Right lobe of liver (tissue), 6 donors: ENCODE data around the gene CLDN10. TPM values are rescaled to one million over a fixed set of nuclear protein-coding genes. Genes with fewer than 3 reads are reported as not detected.

ENCODE experiments used
- ATAC-seq, 4 donors: fragments of 200-7000 bp; cut with Tn5 transposase; one replicate each; pipeline ENCODE4 v1.9.1; 2020; ENCODE audit warnings: mild to moderate bottlenecking in 4 of 4, moderate library complexity in 4 of 4
- DNase-seq, 3 donors: peaks; one replicate each; pipeline ENCODE4 v3.0.0-alpha.2; 2020
- H3K27ac ChIP-seq, 3 donors: fragments of 200-600 bp; one replicate each; pipeline ENCODE4 v1.8.0; 2022
- H3K27me3 ChIP-seq, 2 donors: fragments of 200-600 bp; one replicate each; pipeline ENCODE4 v1.8.0; 2022
- H3K36me3 ChIP-seq, 4 donors: fragments of 200-600 bp; sonication (generic) in 1 of 4; one replicate each; pipeline versions ENCODE4 v1.5.1 to v1.8.0; 2017 to 2022; ENCODE audit warnings: control low read depth in 1 of 4
- H3K4me1 ChIP-seq, 4 donors: fragments of 200-600 bp; sonication (generic) in 1 of 4; one replicate each; pipeline versions ENCODE4 v1.5.1 to v1.8.0; 2017 to 2022; ENCODE audit warnings: control low read depth in 1 of 4
- H3K4me3 ChIP-seq, 3 donors: fragments of 200-600 bp; one replicate each; pipeline ENCODE4 v1.8.0; 2022
- H3K9me3 ChIP-seq, 4 donors: fragments of 200-600 bp; sonication (generic) in 1 of 4; one replicate each; pipeline versions ENCODE4 v1.5.1 to v1.8.0; 2017 to 2022; ENCODE audit warnings: control low read depth in 1 of 4
- POLR2A ChIP-seq: fragments of 450-650 bp; IDR thresholded peaks from one replicate; pipeline ENCODE4 v1.6.1; 2017; ENCODE audit warnings: antibody characterized with exemption, mild to moderate bottlenecking
- WGBS: methylation state at CpG from one replicate; pipeline ENCODE4 v1.1.6; 2018; ENCODE audit warnings: low coverage, low lambda C conversion rate; ENCODE audit not compliant: insufficient coverage; ENCODE audit errors: missing lambda C conversion rate; 5-methylcytosine and 5-hydroxymethylcytosine counted together
- intact Hi-C, 2 donors: fragments of 100-400 bp; cut with DNase I; formaldehyde crosslinking; loops; one replicate each; pipeline versions ENCODE4 v1.11.2 to v1.14.1; 2022
- total RNA-seq, 6 experiments: library from RNA; depleted of rRNA in 2 of 6; stranded (reverse); fragments of >200 nt in 2 of 6; fragmentation: NEBNext Ultra II Directional in 3 of 6; extraction: Animal tissue kit (Norgen Biotek cat#: 25700) in 3 of 6; gene quantifications; one replicate each; pipeline versions ENCODE4 v1.1.0 to v1.2.4, GENCODE V29; 2016 to 2023
- TF ChIP-seq, protein P1 (sequence below), 4 donors: fragments of 200-600 bp in 3 of 4; fragments of 450-650 bp in 1 of 4; IDR thresholded peaks; one replicate each; pipeline versions ENCODE4 v1.5.1 to v1.8.0; 2016 to 2022; ENCODE audit warnings: antibody characterized with exemption in 4 of 4, mild to moderate bottlenecking in 2 of 4
- donor health status: DM: no; HTN: yes; CAD: no.
- donor health status: DM: no; HTN: no; CAD: no.
- donor health status: DM: no; HTN: no; CAD: no.
- donor health status: DM: no; HTN: yes; CAD: no.
- donor health status: DM: no; HTN: yes; CAD: no.

The CLDN10 gene
- total RNA-seq, 6 experiments from 2014 or later = 1.1 to 2.0 (median 1.5) TPM

DNA sequence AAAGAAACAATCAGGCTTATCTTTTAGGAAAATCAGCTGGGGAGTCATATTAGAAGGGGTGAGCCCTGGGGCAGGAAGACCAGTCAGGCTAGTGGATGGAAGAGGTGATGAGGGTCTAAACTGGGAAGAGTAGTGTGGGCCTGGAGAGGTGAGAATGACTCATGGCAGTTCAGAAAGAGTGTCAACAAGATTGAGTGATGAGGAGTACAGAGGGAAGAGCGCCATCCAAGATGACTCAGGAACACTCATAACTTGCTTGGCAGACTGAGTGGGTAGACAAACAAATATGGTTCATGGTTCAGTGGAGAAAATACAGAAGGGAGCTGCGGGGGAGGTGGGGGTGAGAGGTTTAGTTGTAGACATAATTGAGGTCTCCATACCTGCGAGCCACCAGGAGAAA lies 17.3 kb upstream of the CLDN10 start:
- Histone ChIP-seq H3K36me3 (no peaks in the 10 kb centered on the region), H3K4me1 (peaks cover 0 to 8% (median 0%) of the 10 kb centered on the region in 4 donors), H3K9me3 (no peaks in the 10 kb centered on the region), H3K27me3 (no peaks in the 10 kb centered on the region), H3K4me3 (no peak overlapping the region), H3K27ac (no peak overlapping the region)
- DNase-seq = no peak
- intact Hi-C loops = loop anchor here in 1 of 2 donors (10.0 kb wide), 1 partner anchor 70 kb away; no protein-coding TSS in a partner anchor
- 30% methylated on average over 3 of the region's 3 CpGs for WGBS
- no peak for TF ChIP-seq POLR2A
- TF ChIP-seq, protein P1, sequence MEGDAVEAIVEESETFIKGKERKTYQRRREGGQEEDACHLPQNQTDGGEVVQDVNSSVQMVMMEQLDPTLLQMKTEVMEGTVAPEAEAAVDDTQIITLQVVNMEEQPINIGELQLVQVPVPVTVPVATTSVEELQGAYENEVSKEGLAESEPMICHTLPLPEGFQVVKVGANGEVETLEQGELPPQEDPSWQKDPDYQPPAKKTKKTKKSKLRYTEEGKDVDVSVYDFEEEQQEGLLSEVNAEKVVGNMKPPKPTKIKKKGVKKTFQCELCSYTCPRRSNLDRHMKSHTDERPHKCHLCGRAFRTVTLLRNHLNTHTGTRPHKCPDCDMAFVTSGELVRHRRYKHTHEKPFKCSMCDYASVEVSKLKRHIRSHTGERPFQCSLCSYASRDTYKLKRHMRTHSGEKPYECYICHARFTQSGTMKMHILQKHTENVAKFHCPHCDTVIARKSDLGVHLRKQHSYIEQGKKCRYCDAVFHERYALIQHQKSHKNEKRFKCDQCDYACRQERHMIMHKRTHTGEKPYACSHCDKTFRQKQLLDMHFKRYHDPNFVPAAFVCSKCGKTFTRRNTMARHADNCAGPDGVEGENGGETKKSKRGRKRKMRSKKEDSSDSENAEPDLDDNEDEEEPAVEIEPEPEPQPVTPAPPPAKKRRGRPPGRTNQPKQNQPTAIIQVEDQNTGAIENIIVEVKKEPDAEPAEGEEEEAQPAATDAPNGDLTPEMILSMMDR (IDR thresholded peaks at IDR 0.05) = no peak
- peak; percentile 17 to 97 (median 74) for ATAC-seq

DNA sequence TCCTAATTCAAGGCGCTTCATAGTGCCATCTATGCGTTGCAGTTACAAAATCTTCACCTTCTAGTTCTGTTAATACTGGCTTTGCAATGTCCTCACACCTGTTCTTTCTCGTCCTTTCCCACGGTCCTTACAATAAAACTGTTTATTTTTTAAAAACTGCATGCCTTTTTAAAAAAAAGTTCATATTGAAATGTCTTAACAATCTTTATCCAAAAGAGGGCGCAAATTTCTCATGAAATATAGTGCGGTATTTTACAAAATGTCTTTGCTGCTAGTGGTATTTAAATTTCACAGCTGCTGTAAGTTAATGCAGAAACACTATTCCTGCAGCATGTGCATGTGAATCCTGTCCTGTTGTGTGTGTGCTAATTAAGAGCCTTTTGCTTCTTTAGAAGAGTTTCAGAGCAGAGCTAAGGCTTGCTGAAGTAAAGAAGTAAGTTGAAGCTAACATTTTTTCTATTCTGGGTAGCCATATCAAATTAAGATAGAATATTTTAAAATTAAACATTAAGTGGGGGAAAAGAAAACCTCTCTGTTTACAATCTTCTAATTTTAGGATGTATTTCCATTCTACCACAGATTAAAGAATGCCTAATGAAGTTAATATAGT lies 15.8 kb upstream of the CLDN10 start:
- DNase-seq = no peak
- Histone ChIP-seq H3K36me3 (no peaks in the 10 kb centered on the region), H3K9me3 (no peaks in the 10 kb centered on the region), H3K4me3 (no peak overlapping the region), H3K27me3 (no peaks in the 10 kb centered on the region), H3K4me1 (peaks cover 0 to 8% (median 0%) of the 10 kb centered on the region in 4 donors), H3K27ac (no peak overlapping the region)
- intact Hi-C loops = loop anchor here in 1 of 2 donors (10.0 kb wide), 1 partner anchor 68 kb away; no protein-coding TSS in a partner anchor
- 11% methylated on average over 6 of the region's 6 CpGs for WGBS
- TF ChIP-seq, protein P1 (IDR thresholded peaks at IDR 0.05) = peak; percentile 31 to 54 (median 46)
- no peak for TF ChIP-seq POLR2A
- ATAC-seq = peak in 3 of 4 donors; percentile 26 to 48 (median 34)

DNA sequence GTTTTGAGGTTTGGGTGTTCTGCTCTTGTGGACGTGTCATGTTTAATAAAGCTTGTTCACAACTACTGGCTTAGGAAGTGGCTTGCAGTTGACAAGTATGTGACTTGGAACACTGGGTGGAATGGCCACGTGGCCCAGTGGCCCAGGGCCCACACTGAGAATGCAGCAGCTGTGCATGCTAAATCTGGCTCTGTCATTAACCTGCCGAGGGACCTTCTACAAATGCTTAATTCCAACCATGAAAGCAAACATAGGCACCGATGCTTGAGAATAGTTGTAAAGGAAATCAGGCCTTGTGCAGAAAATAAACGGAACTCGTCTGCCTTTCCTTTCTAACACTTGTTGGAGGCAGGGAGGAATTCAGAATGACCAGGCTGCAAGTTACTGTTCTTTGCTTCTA lies 11.6 kb upstream of the CLDN10 start:
- Histone ChIP-seq H3K4me1 (no peaks in the 10 kb centered on the region), H3K27me3 (no peaks in the 10 kb centered on the region), H3K27ac (no peak overlapping the region), H3K4me3 (no peak overlapping the region), H3K9me3 (no peaks in the 10 kb centered on the region), H3K36me3 (no peaks in the 10 kb centered on the region)
- no peak for DNase-seq
- intact Hi-C loops = no loop called here
- TF ChIP-seq, protein P1 (IDR thresholded peaks at IDR 0.05) = no peak
- no peak for TF ChIP-seq POLR2A
- 19% methylated on average over 6 of the region's 6 CpGs for WGBS
- no peak for ATAC-seq

DNA sequence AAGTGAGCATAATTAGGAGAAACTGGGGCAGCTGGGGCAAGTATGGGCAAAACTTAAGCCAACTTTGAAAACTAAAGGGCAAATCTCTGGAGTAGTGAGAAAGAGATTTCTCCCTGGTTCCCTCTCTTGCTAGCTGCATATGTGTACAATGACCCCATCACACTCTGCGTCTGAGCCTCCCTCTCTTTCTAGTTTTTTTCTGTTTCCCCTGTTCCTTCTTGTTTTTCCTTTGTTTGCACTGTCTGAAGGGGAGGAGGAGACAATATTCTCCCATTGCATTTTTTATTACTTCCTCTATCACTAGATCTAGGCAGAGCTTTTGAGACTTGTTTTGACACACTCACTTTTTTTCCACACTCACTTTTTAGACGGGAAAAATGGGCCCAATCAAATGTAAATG lies 11.2 kb upstream of the CLDN10 start:
- no peak overlapping the region for H3K27ac ChIP-seq
- no peak for ATAC-seq
- H3K27me3 ChIP-seq = no peaks in the 10 kb centered on the region
- no peaks in the 10 kb centered on the region for H3K36me3 ChIP-seq
- H3K4me3 ChIP-seq = no peak overlapping the region
- 67% methylated on average over 2 of the region's 2 CpGs for WGBS
- TF ChIP-seq, protein P1 (IDR thresholded peaks at IDR 0.05) = no peak
- TF ChIP-seq POLR2A = no peak
- no peaks in the 10 kb centered on the region for H3K4me1 ChIP-seq
- no peaks in the 10 kb centered on the region for H3K9me3 ChIP-seq
- intact Hi-C loops = no loop called here
- no peak for DNase-seq
